OCI-LY3 (cell line): Measurements from ENCODE around the gene NEB.

Source experiments
- CTCF ChIP-seq: fragments of 200-600, 300-600 bp; sonication (generic); IDR thresholded peaks from 2 replicates; pipeline ENCODE4 v1.5.1; 2014; ENCODE audit warnings: antibody characterized with exemption, low read length, low read depth
- EZH2phosphoT487 ChIP-seq: fragments of 200-600 bp; shearing (Covaris generic); IDR thresholded peaks from 2 replicates; pipeline ENCODE4 v1.6.1; 2018; ENCODE audit warnings: antibody characterized with exemption, mixed run types, low read depth

DNA sequence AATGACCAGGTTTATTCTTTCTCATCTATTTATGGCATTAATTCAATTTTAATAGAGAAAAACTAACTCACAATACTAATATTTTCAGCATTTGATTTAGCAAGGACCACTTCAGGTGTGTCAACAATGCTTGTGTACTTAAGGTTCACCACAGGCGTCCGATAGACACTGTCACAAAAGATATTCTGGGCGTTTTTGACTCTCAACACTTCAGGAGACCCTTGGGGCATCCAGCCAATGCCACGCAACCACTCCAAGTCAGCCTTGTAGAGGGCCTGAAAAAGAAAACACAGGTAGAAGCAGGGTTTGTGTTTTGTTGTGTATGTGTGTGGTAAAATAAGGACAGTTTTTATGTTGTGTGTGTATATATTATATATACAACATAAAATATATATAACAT, 158.2 kb downstream of the NEB start:
- TF ChIP-seq CTCF (no peak), EZH2phosphoT487 (no peak)
